Measurements from ENCODE around the gene LMLN.
"Not testable (repeated sequence)": the region's sequence is repeated elsewhere in the genome, so short reads cannot be mapped to it uniquely, and the experiment has no call there.

LMLN gene

DNA sequence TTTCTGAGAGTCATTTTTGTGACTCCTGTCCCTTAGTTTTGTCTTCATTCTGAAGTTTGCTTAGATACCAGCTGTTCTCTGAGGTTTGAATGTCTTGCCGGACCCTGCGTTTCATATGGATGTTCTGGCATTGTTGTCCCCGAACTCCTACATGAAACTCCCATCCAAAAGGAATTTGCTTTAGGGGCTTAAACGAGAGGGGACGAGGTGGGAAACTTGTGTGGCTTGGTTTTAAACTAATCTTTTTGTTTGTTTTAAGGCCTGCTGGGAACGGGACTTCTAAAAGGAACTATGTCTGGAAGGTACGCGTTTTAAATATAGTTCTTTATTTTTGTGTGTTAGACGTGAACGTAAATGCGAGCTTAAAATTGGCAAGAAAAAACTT is 9.3 kb upstream of the LMLN start:
- H3K9me3 Mint-ChIP-seq: no peaks in the 10 kb centered on the region
- H3K27me3 Mint-ChIP-seq: peaks cover 1% of the 10 kb centered on the region
- H3K36me3 Mint-ChIP-seq (ENCODE audit: low read depth): peaks cover 59% of the 10 kb centered on the region

GRCh38 chr3:197951392-197951990 is 8.5 kb upstream of the LMLN start:
- H3K27ac Mint-ChIP-seq: peak overlapping the region; percentile 94
- no peaks in the 10 kb centered on the region for H3K9me3 Mint-ChIP-seq
- peaks cover 50% of the 10 kb centered on the region for H3K4me1 Mint-ChIP-seq (ENCODE audit: low read depth)
- H3K27me3 Mint-ChIP-seq: peaks cover 1% of the 10 kb centered on the region
- intact Hi-C loops (cut with micrococcal nuclease): no loop called here
- H3K36me3 Mint-ChIP-seq (ENCODE audit: low read depth): peaks cover 67% of the 10 kb centered on the region
- peak overlapping the region; percentile 99 for H3K4me3 Mint-ChIP-seq

More for the DNA sequence above, 9.3 kb upstream of the LMLN start:
- Mint-ChIP-seq H3K27ac (peak overlapping the region; percentile 94), H3K4me1 (ENCODE audit: low read depth) (peaks cover 42% of the 10 kb centered on the region), H3K4me3 (peak overlapping the region; percentile 99)
- intact Hi-C loops (cut with micrococcal nuclease): loop anchor here (1.0 kb wide), 1 partner anchor 10 kb away; the partner anchor contains the start of gene LMLN

DNA sequence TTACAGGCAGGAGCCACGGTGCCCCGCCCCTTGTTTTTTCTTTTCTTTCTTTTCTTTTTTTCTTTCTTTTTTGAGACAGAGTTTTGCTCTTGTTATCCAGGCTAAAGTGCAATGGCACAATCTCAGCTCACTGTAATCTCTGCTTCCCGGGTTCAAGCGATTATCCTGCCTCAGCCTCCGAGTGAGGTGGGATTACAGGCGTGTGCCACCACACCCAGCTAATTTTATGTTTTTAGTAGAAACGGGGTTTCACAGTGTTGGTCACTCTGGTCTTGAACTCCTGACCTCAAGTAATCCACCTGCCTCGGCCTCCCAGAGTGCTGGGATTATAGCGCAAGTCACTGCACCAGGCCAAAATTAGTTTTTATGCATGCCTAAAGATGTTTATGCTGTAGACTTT is 7.6 kb upstream of the LMLN start:
- H3K4me1 Mint-ChIP-seq (ENCODE audit: low read depth): peaks cover 59% of the 10 kb centered on the region
- intact Hi-C loops (cut with micrococcal nuclease): no loop called here

DNA sequence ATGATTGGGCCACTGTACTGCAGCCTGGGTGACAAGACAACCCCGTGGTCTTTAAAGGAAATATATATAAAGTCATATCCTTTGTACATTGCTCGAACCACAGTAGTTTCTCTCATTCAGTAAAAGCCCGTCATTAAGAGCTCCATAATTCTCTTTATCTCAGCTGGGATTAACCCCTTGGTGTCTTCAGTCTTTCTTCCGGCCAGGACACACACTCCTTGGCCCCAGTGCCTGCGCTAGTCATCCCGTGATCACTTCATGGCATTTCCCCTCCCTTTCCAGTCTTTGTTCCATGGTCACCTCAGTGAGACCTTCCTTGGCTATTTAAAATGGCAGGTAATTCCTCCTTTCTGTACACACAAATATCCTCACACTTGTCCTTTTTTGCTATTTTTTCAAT is 6.7 kb upstream of the LMLN start:
- peaks cover 75% of the 10 kb centered on the region for H3K36me3 Mint-ChIP-seq (ENCODE audit: low read depth)
- peak overlapping the region; percentile 6 for H3K27ac Mint-ChIP-seq

More for the DNA sequence above, 7.6 kb upstream of the LMLN start:
- Mint-ChIP-seq H3K36me3 (ENCODE audit: low read depth) (peaks cover 73% of the 10 kb centered on the region), H3K27ac (no peak overlapping the region), H3K4me3 (no peak overlapping the region), H3K27me3 (no peaks in the 10 kb centered on the region), H3K9me3 (no peaks in the 10 kb centered on the region)

DNA sequence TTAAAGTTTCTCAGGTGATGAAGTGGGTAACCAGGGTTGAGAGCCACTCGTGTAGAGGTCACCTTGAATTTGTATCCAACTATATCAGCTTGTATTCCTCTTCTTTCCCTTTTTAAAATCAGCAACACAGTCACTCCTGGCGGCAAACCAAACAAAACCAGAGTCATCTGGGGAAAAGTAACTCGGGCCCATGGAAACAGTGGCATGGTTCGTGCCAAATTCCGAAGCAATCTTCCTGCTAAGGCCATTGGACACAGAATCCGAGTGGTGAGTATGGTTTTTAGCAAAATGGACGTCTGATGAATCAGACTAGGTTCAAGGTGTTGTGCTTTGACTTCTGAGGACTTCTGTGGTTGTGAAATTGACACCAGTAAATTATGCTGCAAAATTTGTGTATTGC is 6.1 kb upstream of the LMLN start:
- no peak overlapping the region for H3K4me3 Mint-ChIP-seq
- H3K36me3 Mint-ChIP-seq (ENCODE audit: low read depth): peaks cover 81% of the 10 kb centered on the region
- peaks cover 74% of the 10 kb centered on the region for H3K4me1 Mint-ChIP-seq (ENCODE audit: low read depth)
- intact Hi-C loops (cut with micrococcal nuclease): no loop called here
- H3K27ac Mint-ChIP-seq: peak overlapping the region; percentile 2
- H3K27me3 Mint-ChIP-seq: no peaks in the 10 kb centered on the region
- H3K9me3 Mint-ChIP-seq: no peaks in the 10 kb centered on the region

More for the DNA sequence above, 6.7 kb upstream of the LMLN start:
- Mint-ChIP-seq H3K27me3 (no peaks in the 10 kb centered on the region), H3K4me1 (ENCODE audit: low read depth) (peaks cover 68% of the 10 kb centered on the region), H3K9me3 (no peaks in the 10 kb centered on the region), H3K4me3 (no peak overlapping the region)
- intact Hi-C loops (cut with micrococcal nuclease): no loop called here

DNA sequence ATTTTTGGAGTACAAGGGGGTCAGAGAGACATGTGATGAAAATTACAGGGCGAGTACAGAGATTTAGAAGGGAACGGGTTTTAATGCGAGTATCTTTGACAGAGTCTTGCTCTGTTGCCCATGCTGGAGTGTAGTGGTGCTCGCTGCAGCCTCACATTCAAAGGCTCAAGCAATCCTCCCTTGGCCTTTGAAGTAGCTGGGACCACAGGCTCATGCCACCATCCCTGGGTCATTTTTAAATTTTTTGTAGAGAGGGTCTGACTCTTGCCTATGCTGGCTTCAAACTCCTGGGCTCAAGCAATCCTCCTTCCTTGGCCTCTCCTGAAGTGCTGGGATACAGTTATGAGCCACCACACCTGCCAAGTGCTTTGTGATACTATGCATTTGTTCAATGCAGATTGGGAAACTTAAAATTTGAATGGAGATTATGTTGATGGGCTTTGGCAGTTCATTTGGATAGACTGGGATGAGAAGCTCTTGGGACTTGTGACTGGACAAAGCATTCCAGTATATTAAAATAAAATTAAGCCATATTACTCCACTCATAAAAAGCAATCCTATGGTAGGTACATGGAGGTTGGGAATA is 4.0 kb upstream of the LMLN start:
- peaks cover 83% of the 10 kb centered on the region for H3K36me3 Mint-ChIP-seq (ENCODE audit: low read depth)
- no peak overlapping the region for H3K4me3 Mint-ChIP-seq
- no peak overlapping the region for H3K27ac Mint-ChIP-seq
- intact Hi-C loops (cut with micrococcal nuclease): no loop called here
- H3K4me1 Mint-ChIP-seq (ENCODE audit: low read depth): peaks cover 77% of the 10 kb centered on the region
- H3K9me3 Mint-ChIP-seq: no peaks in the 10 kb centered on the region
- no peaks in the 10 kb centered on the region for H3K27me3 Mint-ChIP-seq

DNA sequence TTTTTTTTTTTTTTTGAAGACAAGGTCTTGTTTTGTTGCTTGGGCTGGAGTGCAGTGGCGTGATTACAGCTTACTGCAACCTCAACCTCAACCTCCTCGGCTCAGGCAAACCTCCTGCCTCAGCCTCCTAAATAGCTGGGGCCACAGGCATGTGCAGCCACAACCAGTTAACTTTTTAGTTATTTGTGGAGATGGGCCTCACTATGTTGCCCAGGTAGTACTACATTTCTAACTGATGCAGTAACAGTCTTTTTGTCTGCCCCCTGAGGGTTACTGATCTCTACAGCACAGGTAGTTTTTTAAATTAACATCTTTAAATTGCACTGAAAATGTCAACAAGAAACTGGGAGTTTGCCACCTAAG is 3.4 kb upstream of the LMLN start:
- Mint-ChIP-seq H3K27me3 (no peaks in the 10 kb centered on the region), H3K9me3 (no peaks in the 10 kb centered on the region), H3K36me3 (ENCODE audit: low read depth) (peaks cover 77% of the 10 kb centered on the region), H3K27ac (peak overlapping the region; percentile 92), H3K4me3 (no peak overlapping the region), H3K4me1 (ENCODE audit: low read depth) (peaks cover 77% of the 10 kb centered on the region)
- intact Hi-C loops (cut with micrococcal nuclease): no loop called here

DNA sequence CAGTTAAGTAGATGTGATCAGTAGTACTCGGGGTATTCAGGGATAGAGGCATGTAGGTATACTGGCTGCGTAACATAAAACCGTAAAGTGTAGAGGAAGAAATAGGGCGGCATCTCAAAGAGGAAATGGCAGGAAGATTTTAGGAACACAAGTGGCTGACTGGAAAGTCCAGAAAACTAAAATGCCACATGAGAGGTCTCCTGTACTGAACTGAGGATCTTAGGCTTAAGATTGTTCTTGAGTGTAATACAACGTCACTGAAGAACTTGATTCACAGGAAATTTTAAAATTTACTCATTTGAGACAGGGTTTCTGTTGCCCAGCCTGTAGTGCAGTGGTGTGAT is 2.3 kb upstream of the LMLN start:
- intact Hi-C loops (cut with micrococcal nuclease): no loop called here
- Mint-ChIP-seq H3K36me3 (ENCODE audit: low read depth) (peaks cover 65% of the 10 kb centered on the region), H3K27ac (peak overlapping the region; percentile 92), H3K27me3 (no peaks in the 10 kb centered on the region), H3K9me3 (no peaks in the 10 kb centered on the region), H3K4me3 (peak overlapping the region; percentile 66), H3K4me1 (ENCODE audit: low read depth) (peaks cover 76% of the 10 kb centered on the region)

DNA sequence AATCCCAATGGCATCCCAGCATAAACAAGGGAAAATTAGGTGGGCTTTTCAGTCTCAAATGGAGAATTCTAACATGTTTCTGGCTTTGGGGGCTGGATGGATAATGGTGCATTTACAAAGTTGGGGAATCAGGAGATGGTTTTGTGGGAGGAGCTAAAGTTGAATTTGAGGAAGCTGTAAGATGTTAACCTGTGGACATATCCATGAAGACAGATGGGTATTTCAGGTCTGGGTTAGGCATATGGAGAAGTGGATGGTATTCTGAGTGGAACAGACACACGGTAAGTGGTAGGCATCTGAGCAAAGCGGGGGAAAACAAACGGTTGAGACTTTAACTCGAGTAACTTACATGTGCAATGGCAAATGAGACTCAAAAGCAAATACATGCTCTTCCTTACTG is 1.7 kb upstream of the LMLN start:
- peak overlapping the region; percentile 39 for H3K4me3 Mint-ChIP-seq
- H3K9me3 Mint-ChIP-seq: no peaks in the 10 kb centered on the region
- peak overlapping the region; percentile 92 for H3K27ac Mint-ChIP-seq
- H3K4me1 Mint-ChIP-seq (ENCODE audit: low read depth): peaks cover 74% of the 10 kb centered on the region
- no peaks in the 10 kb centered on the region for H3K27me3 Mint-ChIP-seq
- peaks cover 59% of the 10 kb centered on the region for H3K36me3 Mint-ChIP-seq (ENCODE audit: low read depth)
- intact Hi-C loops (cut with micrococcal nuclease): no loop called here

- peaks cover 74% of the 10 kb centered on the region for H3K4me1 Mint-ChIP-seq (ENCODE audit: low read depth)
- peak overlapping the region; percentile 92 for H3K27ac Mint-ChIP-seq
- H3K4me3 Mint-ChIP-seq: peak overlapping the region; percentile 98
- H3K9me3 Mint-ChIP-seq; intact Hi-C loops (cut with micrococcal nuclease); H3K27me3 Mint-ChIP-seq: not testable (repeated sequence)
- peaks cover 54% of the 10 kb centered on the region for H3K36me3 Mint-ChIP-seq (ENCODE audit: low read depth)
Observed at GRCh38 chr3:197958848-197959247, 1.2 kb upstream of the LMLN start.

DNA sequence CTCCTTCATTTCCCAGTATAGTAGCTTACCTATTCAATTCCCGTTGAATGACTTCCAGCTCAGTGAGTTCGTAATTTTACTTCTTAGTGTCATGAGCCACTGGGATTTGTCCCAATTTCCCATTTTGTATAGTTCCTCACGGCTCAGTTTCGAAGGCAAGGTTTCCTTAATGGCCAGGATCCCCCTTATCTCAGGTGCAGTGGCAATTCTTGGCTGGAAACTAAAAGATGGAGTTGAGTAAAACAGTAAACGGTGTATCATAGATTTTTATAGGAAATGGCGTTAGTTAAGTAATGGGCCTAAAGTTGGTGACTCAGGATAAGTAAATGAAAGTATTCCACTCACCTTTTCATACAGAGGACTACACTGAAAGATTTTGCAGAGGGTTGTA is 522 bp upstream of the LMLN start:
- Mint-ChIP-seq H3K9me3 (no peaks in the 10 kb centered on the region), H3K36me3 (ENCODE audit: low read depth) (peaks cover 48% of the 10 kb centered on the region), H3K4me3 (peak overlapping the region; percentile 98), H3K27ac (peak overlapping the region; percentile 92), H3K27me3 (no peaks in the 10 kb centered on the region), H3K4me1 (ENCODE audit: low read depth) (peaks cover 71% of the 10 kb centered on the region)
- intact Hi-C loops (cut with micrococcal nuclease): no loop called here

DNA sequence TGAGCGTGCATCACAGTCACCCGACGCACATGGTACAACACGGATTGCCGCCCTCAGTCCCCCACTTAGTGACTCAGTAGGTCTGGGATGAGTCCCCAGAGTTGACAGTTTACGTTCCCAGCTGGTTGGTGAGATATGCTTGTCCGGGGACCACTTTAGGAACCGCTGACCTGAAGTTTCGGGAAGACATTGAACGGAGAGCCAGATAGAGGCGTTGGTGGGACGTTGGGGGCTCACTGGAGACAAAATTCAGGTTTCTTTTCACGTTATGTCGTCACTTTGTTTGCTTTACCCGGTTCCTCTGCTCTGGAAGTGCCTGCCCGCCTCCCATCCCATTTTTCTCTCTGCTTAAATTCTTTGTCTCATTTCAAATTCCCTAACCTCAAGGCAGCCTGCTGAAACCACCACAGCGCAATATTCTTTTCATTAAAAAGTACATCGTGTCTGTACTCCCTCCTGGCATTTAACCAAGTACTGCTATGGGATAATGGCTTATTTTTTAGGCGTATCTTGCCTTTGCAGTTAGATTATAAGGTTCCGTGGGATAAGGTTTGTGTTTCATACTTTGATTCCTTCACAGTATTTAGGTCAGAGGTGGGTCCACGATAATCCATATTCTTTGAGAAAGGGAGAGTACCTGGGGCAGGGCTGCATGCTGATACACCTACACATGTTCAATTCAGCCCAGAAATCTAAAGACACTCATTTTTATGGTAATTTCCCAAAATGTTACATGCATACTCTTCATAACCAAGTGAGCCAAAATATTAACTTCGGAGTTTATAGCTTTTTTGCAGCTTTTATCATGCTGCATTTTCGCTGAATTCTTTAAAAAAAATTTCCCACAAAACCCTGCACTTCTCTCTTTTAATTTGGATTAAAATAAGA is 921 bp downstream of the LMLN start:
- H3K36me3 Mint-ChIP-seq (ENCODE audit: low read depth): peaks cover 34% of the 10 kb centered on the region
- H3K4me3 Mint-ChIP-seq: peak overlapping the region; percentile 98
- no peaks in the 10 kb centered on the region for H3K9me3 Mint-ChIP-seq
- no peaks in the 10 kb centered on the region for H3K27me3 Mint-ChIP-seq
- peaks cover 67% of the 10 kb centered on the region for H3K4me1 Mint-ChIP-seq (ENCODE audit: low read depth)
- peak overlapping the region; percentile 92 for H3K27ac Mint-ChIP-seq
- intact Hi-C loops (cut with micrococcal nuclease): loop anchor here (1.0 to 10.0 kb wide), 2 partner anchors 11 to 124 kb away; partner anchors contain the start of gene RPL35A

DNA sequence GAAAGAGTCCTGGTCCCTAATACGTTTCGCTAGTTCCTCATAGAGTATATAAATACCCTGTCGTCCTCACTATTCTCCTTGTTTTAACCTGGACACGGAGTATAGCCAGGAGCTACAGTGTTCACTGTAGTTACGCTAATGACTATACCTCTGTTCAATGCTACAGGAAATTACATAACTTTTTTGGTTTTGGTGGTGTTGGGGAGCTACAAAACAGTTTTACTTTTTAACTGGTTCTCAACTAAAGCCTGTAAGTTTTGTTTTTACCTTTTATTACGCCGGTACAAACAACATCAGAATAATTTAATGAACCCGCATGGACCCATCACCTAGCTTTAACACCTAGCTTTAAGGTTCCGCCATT is 1.5 kb downstream of the LMLN start:
- no peak overlapping the region for H3K4me3 Mint-ChIP-seq
- H3K27me3 Mint-ChIP-seq: no peaks in the 10 kb centered on the region
- no peak overlapping the region for H3K27ac Mint-ChIP-seq
- peaks cover 27% of the 10 kb centered on the region for H3K36me3 Mint-ChIP-seq (ENCODE audit: low read depth)
- H3K4me1 Mint-ChIP-seq (ENCODE audit: low read depth): peaks cover 60% of the 10 kb centered on the region
- intact Hi-C loops (cut with micrococcal nuclease): loop anchor here (10.0 kb wide), 1 partner anchor 123 kb away; no protein-coding TSS in a partner anchor
- H3K9me3 Mint-ChIP-seq: peaks cover 1% of the 10 kb centered on the region

- peaks cover 29% of the 10 kb centered on the region for H3K36me3 Mint-ChIP-seq (ENCODE audit: low read depth)
- peaks cover 45% of the 10 kb centered on the region for H3K4me1 Mint-ChIP-seq (ENCODE audit: low read depth)
- no peak overlapping the region for H3K4me3 Mint-ChIP-seq
- intact Hi-C loops (cut with micrococcal nuclease): loop anchor here (10.0 kb wide), 1 partner anchor 122 kb away; no protein-coding TSS in a partner anchor
- peaks cover 17% of the 10 kb centered on the region for H3K9me3 Mint-ChIP-seq
- no peak overlapping the region for H3K27ac Mint-ChIP-seq
- no peaks in the 10 kb centered on the region for H3K27me3 Mint-ChIP-seq
Observed at GRCh38 chr3:197963019-197963637, 3.1 kb downstream of the LMLN start.
